ENCODE measurements around the gene CDHR3.
A peak's percentile ranks its signal among the peaks of the same experiment; 100 is the strongest.

Gene CDHR3

DNA sequence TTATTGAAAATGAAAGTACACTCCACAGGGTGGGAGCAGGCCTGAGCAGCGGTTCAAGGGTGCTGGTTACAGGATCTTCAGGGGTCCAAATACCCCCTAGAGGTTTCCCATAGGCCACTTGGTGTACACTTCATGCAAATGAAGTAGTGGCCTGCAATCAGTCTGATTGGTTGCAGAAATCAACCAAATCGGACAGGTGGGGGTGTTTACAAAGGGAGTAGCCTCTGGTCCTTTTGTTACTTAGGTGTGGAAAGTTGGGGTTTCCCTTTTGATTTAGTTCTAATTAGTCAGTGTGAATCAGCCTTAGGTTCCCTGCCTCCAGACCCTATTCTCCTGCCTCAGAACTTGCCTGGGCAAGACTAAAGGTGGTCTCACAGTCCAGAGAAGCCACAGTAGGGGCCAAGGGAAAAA, 99.5 kb downstream of the CDHR3 start:
- no peak overlapping the region for H3K4me3 ChIP-seq (ENCODE audit: low read depth, low read length)
- TF ChIP-seq, protein P1, sequence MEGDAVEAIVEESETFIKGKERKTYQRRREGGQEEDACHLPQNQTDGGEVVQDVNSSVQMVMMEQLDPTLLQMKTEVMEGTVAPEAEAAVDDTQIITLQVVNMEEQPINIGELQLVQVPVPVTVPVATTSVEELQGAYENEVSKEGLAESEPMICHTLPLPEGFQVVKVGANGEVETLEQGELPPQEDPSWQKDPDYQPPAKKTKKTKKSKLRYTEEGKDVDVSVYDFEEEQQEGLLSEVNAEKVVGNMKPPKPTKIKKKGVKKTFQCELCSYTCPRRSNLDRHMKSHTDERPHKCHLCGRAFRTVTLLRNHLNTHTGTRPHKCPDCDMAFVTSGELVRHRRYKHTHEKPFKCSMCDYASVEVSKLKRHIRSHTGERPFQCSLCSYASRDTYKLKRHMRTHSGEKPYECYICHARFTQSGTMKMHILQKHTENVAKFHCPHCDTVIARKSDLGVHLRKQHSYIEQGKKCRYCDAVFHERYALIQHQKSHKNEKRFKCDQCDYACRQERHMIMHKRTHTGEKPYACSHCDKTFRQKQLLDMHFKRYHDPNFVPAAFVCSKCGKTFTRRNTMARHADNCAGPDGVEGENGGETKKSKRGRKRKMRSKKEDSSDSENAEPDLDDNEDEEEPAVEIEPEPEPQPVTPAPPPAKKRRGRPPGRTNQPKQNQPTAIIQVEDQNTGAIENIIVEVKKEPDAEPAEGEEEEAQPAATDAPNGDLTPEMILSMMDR (IDR thresholded peaks at IDR 0.05; ENCODE audit: low read depth, low read length, missing control alignments): no peak
- in situ Hi-C loops (cut with HindIII; ENCODE audit: low sequenced_read_pairs): loop anchor here (25.0 kb wide), 1 partner anchor 425 kb away; no protein-coding TSS in a partner anchor
- no peak for DNase-seq (ENCODE audit: low read depth)

DNA sequence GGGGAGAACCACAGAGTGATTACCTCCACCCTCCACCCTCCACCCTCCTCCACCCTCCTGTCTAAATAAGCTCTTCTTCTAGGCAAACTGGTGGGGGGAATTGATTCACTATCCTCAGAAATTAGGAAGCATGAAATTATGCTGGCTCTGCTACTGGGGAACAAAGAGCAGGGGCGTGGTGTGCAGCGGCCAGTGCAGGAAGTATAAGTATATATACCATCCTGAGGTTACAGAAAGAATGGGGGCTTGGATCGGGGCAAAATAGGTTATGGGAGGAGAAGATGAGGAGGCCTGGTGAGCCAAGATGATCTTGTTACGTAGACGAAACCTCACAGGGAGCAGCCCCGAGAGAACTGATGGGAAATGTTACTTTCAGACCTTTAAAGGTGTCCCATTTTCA, 100.0 kb downstream of the CDHR3 start:
- in situ Hi-C loops (cut with HindIII; ENCODE audit: low sequenced_read_pairs): loop anchor here (25.0 kb wide), 1 partner anchor 424 kb away; no protein-coding TSS in a partner anchor
- H3K4me3 ChIP-seq (ENCODE audit: low read depth, low read length): no peak overlapping the region
- TF ChIP-seq, protein P1 (IDR thresholded peaks at IDR 0.05; ENCODE audit: low read depth, low read length, missing control alignments): no peak
- DNase-seq (ENCODE audit: low read depth): no peak

GRCh38 chr7:106063692-106064091, 100.6 kb downstream of the CDHR3 start:
- in situ Hi-C loops (cut with HindIII; ENCODE audit: low sequenced_read_pairs): loop anchor here (25.0 kb wide), 1 partner anchor 424 kb away; no protein-coding TSS in a partner anchor
- DNase-seq (ENCODE audit: low read depth): no peak
- TF ChIP-seq, protein P1 (IDR thresholded peaks at IDR 0.05; ENCODE audit: low read depth, low read length, missing control alignments): no peak
- no peak overlapping the region for H3K4me3 ChIP-seq (ENCODE audit: low read depth, low read length)

DNA sequence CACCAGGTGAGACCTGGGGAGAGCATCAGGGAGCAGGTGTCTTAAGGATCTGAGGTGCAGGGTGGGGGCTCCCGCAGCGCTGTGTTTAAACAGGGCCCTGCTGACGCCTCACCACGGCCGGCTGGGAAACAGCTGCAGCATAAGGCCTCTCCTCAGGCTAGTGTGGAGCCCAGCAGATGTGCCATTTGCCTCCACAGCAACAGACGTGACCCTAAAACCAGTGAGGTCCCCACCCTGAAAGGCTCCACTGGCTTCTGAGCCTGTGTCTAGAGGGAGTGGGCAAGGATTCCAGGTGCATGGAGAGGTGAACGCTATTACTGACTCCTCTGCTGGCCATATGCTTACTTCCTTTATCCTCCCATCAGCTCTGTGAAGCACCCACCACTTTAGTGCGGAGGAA, 101.3 kb downstream of the CDHR3 start:
- no peak overlapping the region for H3K4me3 ChIP-seq (ENCODE audit: low read depth, low read length)
- in situ Hi-C loops (cut with HindIII; ENCODE audit: low sequenced_read_pairs): loop anchor here (25.0 kb wide), 1 partner anchor 423 kb away; no protein-coding TSS in a partner anchor
- no peak for DNase-seq (ENCODE audit: low read depth)
- TF ChIP-seq, protein P1 (IDR thresholded peaks at IDR 0.05; ENCODE audit: low read depth, low read length, missing control alignments): no peak

DNA sequence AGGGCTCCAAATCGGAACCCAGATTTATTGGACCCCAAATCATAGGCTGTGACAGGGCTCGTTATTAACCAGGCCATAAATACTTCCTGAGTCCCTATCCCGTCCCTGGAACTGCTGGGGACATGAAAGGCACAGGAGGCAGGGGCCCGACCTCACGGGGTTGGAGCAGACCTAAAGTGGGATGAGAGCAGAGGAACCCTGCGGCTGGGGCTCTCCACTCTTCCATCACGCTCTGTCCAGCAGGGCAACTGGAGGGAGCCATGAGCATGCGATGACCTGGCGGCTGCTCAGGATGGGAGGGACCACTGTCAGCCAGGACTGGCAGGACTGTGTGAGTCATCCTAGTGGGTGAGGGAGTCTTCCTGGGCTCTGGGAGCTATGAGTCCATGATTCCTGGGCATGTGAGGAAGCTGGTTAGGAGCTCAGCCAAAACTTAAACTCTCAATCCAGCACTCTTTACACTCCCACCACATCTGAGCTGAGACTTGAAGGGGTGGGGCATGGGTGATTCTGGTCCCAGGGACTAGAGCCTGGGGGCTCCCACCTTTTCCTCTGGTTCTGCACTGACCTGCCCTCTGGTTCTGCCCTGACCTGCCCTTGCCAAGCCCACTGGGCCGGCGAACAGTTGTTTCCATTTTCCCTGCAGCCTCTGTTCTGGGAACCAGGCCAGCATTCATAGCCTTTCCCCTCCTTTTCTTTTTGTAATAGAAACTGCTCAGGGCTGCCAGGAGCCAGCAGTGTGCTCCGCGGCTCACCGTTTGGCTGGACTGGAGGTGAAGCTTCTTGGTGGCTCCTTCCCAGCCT, 101.9 kb downstream of the CDHR3 start:
- peak overlapping the region; percentile 17 for H3K4me3 ChIP-seq (ENCODE audit: low read depth, low read length)
- DNase-seq (ENCODE audit: low read depth): peak; percentile 87
- TF ChIP-seq, protein P1 (IDR thresholded peaks at IDR 0.05; ENCODE audit: low read depth, low read length, missing control alignments): no peak
- in situ Hi-C loops (cut with HindIII; ENCODE audit: low sequenced_read_pairs): loop anchor here (25.0 kb wide), 1 partner anchor 422 kb away; no protein-coding TSS in a partner anchor

DNA sequence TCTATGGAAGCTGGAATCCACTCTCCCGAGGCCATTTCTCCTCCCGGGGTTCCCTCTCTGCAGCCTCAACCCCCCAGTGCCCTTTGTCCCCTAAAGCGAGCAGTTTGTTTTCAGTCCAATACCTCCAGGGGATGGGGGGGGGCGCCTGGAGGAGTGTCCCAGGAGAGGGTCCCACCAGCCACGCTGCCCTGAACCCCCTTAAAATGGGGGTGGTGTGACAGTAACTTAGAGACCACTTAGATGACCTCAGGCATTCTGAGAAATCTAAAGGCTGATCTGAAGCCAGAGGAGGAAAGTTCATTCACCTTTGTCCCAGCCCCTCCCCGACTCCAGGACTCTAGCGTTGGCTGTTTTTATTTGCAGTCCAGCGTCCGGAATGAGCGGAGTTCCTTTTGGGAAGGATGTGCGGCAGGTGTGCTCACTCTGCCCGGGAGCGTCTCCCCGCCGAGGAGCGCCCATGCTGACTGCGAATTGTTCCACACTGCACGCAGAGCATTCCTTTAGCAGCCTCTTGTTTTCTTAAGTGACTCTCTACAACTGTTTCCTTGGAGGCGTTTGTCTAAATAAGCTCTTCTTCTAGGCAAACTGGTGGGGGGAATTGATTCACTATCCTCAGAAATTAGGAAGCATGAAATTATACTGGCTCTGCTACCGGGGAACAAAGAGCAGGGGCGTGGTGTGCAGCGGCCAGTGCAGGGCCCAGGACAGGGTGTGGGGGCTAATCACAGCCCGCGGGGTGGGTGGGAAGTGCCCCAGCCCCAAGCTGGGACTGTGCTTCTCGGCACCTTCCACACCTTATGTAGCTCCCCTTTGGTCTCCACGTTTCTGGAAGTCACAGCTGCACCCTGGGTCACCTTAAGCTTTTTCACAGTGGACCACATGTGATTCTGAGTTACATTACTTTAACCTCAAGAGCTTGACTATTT, 102.8 kb downstream of the CDHR3 start:
- peak overlapping the region; percentile 17 for H3K4me3 ChIP-seq (ENCODE audit: low read depth, low read length)
- TF ChIP-seq, protein P1 (IDR thresholded peaks at IDR 0.05; ENCODE audit: low read depth, low read length, missing control alignments): no peak
- in situ Hi-C loops (cut with HindIII; ENCODE audit: low sequenced_read_pairs): loop anchor here (25.0 kb wide), 1 partner anchor 421 kb away; no protein-coding TSS in a partner anchor
- DNase-seq (ENCODE audit: low read depth): no peak

Measured in astrocyte of the cerebellum (primary cell).